Epithelial cell of proximal tubule (primary cell): ENCODE measurements around the gene PRDM16. TPM values are rescaled to one million over a fixed set of nuclear protein-coding genes. Genes with fewer than 3 reads are reported as not detected.

Experiments used
- DNase-seq: peaks from one replicate; pipeline ENCODE4 v3.0.0-alpha.2; 2011; ENCODE audit warnings: low read depth
- H3K4me3 ChIP-seq: 2 replicates; pipeline ENCODE4 v1.5.1; 2011; ENCODE audit warnings: low read depth, mild to moderate bottlenecking, low read length
- total RNA-seq: library from RNA; depleted of rRNA; stranded (reverse); fragments of >200 nt; gene quantifications from 2 replicates; pipeline ENCODE4 v1.2.3, GENCODE V29; 2015
- TF ChIP-seq, protein P1 (sequence below): conservative IDR thresholded peaks from 2 replicates; pipeline ENCODE4 v1.5.1; 2012; ENCODE audit warnings: low read depth, mild to moderate bottlenecking, low read length

The PRDM16 gene
- total RNA-seq, 1 donor from 2014 or later = 0.06 TPM

DNA sequence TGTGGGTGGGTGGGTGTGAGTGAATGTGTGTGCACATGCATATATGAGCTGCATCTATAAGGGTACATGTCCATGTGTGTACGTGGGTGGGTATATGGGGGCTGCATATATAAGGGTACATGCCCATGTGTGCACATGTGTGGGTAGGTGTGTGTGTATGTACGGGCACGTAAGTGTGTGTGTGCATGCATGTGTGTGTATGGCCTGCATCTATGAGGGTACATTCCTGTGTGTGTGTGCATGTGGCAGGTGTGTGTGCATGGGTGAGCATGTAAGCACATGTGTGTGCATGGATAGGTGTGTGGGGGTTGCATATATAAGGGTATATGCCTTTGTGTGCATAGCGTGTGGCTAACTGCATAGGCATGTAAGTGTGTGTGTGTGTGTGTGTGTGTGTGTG is 204.4 kb downstream of the PRDM16 start:
- no peak overlapping the region for H3K4me3 ChIP-seq
- TF ChIP-seq, protein P1, sequence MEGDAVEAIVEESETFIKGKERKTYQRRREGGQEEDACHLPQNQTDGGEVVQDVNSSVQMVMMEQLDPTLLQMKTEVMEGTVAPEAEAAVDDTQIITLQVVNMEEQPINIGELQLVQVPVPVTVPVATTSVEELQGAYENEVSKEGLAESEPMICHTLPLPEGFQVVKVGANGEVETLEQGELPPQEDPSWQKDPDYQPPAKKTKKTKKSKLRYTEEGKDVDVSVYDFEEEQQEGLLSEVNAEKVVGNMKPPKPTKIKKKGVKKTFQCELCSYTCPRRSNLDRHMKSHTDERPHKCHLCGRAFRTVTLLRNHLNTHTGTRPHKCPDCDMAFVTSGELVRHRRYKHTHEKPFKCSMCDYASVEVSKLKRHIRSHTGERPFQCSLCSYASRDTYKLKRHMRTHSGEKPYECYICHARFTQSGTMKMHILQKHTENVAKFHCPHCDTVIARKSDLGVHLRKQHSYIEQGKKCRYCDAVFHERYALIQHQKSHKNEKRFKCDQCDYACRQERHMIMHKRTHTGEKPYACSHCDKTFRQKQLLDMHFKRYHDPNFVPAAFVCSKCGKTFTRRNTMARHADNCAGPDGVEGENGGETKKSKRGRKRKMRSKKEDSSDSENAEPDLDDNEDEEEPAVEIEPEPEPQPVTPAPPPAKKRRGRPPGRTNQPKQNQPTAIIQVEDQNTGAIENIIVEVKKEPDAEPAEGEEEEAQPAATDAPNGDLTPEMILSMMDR = no peak
- DNase-seq = no peak

DNA sequence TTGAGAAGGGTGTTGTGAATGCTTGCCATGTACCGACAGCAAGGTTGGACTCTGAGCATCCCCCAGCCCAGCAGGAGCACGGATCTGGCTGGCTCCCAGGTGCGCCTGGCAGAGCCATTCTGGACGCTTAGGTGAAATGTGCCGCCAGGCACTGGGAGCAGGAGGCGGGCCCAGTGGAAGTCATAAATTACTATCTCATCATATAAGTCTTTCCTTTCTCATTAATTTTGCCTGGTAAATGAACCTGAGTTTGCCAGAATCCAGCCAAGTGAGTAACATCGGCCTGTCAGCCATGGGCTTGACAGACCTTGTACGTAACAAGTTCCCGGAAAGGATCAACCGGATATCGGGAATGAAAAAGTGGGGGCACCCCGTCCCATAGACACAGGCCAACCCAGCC is 206.0 kb downstream of the PRDM16 start:
- H3K4me3 ChIP-seq = no peak overlapping the region
- no peak for DNase-seq
- TF ChIP-seq, protein P1 = no peak

DNA sequence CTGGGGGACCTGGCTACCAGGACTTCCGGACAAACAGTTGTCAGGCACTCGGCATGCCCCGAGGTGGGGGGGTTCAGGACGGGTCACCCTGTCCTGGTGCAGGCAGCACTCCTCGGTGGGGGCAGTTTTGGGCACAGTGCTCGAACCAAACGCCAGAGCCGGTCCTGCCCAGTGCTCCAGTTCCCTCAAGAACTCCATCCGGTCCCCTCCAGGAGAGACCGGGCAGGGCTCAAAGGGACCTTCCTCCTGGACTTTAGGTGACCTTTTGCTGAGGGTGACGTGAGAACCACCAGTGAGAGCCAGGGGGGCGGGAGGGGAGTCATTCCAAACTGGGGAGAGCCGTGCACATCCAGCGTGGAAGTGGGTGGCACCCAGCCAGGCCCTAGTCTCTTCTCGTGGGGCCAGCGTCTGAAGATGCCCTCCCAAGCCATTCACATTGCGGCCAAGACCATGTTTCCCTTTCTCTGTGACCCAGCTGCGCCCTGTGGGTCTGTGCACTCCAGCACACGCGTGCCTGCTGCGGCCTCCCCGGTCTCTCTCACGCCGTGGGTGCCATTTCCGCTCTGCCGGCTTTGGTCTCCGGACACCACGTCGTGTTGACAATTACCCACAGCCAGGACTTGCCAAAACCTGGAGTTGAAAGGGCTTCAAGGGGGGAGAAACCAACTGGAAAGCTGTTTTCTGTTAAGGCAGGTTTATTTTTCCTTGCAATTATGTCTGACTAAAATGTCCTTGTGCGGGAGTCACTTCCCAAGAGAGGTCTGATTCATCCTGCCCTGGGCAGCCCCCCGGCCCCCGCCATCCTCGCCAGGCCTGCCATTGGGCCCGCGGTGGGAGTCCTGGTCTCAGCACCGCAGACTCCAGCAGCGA is 206.7 kb downstream of the PRDM16 start:
- no peak overlapping the region for H3K4me3 ChIP-seq
- no peak for DNase-seq
- TF ChIP-seq, protein P1 = no peak

DNA sequence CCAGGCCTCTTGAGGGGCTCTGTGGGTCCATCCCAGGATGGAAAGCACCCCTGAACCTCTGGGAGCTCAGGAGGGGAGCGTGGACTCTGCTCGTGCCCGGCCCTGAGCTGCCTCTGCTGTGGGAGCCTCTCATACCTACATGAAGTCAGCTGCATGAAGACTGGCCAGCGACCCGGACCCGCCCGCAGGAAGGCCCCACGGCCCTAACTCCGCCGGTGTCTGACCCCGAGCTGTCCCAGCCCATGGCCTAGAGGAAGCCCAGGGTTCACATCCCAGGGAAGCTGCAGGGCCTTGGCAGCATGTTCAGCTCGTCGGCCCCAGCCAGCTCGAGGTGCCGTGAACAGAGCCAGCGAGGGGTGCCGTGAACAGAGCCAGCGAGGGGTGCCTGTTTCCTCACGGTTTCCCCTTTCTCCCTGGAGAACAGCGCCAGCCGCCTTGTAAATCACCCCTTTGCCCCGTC is 207.4 kb downstream of the PRDM16 start:
- no peak overlapping the region for H3K4me3 ChIP-seq
- TF ChIP-seq, protein P1 = no peak
- DNase-seq = no peak

DNA sequence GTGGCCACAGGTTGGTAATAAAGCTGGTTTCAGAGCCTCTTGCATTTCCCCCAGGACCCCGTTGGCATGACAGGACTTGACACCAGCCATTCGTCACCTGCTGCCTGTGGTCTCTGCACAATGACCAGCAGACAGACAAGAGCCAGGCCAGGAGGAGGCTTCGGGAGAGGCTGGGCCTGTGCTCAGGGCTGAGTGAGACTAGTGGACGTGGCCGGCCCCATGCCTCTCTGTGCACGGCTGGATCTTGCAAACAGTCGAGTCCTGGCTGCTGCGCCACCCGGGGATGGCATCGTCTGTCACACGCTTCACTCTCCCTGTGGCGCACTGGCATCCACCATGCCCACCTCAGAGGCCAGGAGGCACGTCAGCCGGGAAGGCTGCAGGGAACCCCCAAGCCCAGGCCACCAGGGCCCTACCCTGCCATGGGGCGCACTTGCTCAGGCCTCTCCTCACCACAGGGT is 208.0 kb downstream of the PRDM16 start:
- no peak for DNase-seq
- H3K4me3 ChIP-seq = no peak overlapping the region
- TF ChIP-seq, protein P1 = no peak

DNA sequence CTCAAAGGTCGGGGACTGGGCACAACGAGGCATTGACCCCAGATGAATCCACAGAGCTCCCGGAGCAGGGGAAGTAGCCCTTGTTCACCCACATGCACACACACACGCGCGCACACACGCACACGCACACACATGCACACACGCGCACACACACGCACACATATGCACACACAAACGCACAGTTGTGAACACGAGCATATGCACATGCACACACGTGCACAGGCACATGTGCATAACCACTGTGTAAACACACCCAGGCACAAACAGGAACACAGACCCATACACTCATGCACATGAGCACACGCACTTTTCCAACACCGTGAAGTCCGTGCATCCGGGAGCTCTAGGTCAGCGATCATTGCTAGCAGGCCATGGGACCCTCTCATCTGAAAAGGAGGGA is 208.6 kb downstream of the PRDM16 start:
- no peak overlapping the region for H3K4me3 ChIP-seq
- DNase-seq = no peak
- TF ChIP-seq, protein P1 = no peak
